CD4-positive, alpha-beta T cell treated with Interleukin-4 for 4 hours (primary cell): ENCODE results near the gene TRIM17.

ENCODE experiments used
- DNase-seq: peaks from one replicate; pipeline ENCODE4 v3.0.0-alpha.2; 2020

TRIM17 gene

GRCh38 chr1:228415221-228415620, 1.4 kb downstream of the TRIM17 start:
- no peak for DNase-seq

- DNase-seq: no peak
Measured at GRCh38 chr1:228414511-228415211, 2.0 kb downstream of the TRIM17 start.

GRCh38 chr1:228413241-228414010, 3.2 kb downstream of the TRIM17 start:
- DNase-seq: no peak

GRCh38 chr1:228411548-228412430, 4.9 kb downstream of the TRIM17 start:
- no peak for DNase-seq

GRCh38 chr1:228411121-228411520, 5.5 kb downstream of the TRIM17 start:
- DNase-seq: no peak

- no peak for DNase-seq
Measured at GRCh38 chr1:228410671-228411070, 6.0 kb downstream of the TRIM17 start.

- DNase-seq: no peak
Measured at GRCh38 chr1:228410015-228410414, 6.6 kb downstream of the TRIM17 start.

- no peak for DNase-seq
Measured at GRCh38 chr1:228408869-228409805, 7.5 kb downstream of the TRIM17 start.

GRCh38 chr1:228408041-228408868, 8.4 kb downstream of the TRIM17 start:
- DNase-seq: no peak

GRCh38 chr1:228407106-228408040, 9.3 kb downstream of the TRIM17 start:
- DNase-seq: no peak

GRCh38 chr1:228405979-228406228, 10.8 kb downstream of the TRIM17 start:
- DNase-seq: no peak

GRCh38 chr1:228405200-228405978, 11.3 kb downstream of the TRIM17 start:
- DNase-seq: no peak

GRCh38 chr1:228404107-228404720, 12.4 kb downstream of the TRIM17 start:
- peak; percentile 8 for DNase-seq

GRCh38 chr1:228403231-228403631, 13.4 kb downstream of the TRIM17 start:
- DNase-seq: no peak

GRCh38 chr1:228402641-228403025, 14.0 kb downstream of the TRIM17 start:
- DNase-seq: no peak

GRCh38 chr1:228401782-228402640, 14.7 kb downstream of the TRIM17 start:
- no peak for DNase-seq

GRCh38 chr1:228400692-228401454, 15.8 kb downstream of the TRIM17 start:
- no peak for DNase-seq
